Keratinocyte (primary cell): Measurements from ENCODE around the gene RHOB.
"Not testable (repeated sequence)": the region's sequence is repeated elsewhere in the genome, so short reads cannot be mapped to it uniquely, and the experiment has no call there.

Source experiments
- EZH2 ChIP-seq: IDR thresholded peaks from one replicate; pipeline ENCODE4 v1.6.1; 2012; ENCODE audit warnings: inconsistent platforms, mild to moderate bottlenecking, low read length, moderate library complexity
- TF ChIP-seq, protein P1 (sequence below), 3 experiments: IDR thresholded peaks in 1 of 3; conservative IDR thresholded peaks in 1 of 3; optimal IDR thresholded peaks in 1 of 3; 2 replicates in 2 of 3; 3 replicates in 1 of 3; pipeline versions ENCODE3 to v1.5.1; 2011; ENCODE audit warnings: low read length in 3 of 3, mild to moderate bottlenecking in 3 of 3, moderate library complexity in 2 of 3, control low read depth in 1 of 3, inconsistent platforms in 1 of 3; ENCODE audit not compliant: insufficient read depth in 2 of 3; ENCODE audit errors: extremely low read depth in 1 of 3

- TF ChIP-seq, protein P1, sequence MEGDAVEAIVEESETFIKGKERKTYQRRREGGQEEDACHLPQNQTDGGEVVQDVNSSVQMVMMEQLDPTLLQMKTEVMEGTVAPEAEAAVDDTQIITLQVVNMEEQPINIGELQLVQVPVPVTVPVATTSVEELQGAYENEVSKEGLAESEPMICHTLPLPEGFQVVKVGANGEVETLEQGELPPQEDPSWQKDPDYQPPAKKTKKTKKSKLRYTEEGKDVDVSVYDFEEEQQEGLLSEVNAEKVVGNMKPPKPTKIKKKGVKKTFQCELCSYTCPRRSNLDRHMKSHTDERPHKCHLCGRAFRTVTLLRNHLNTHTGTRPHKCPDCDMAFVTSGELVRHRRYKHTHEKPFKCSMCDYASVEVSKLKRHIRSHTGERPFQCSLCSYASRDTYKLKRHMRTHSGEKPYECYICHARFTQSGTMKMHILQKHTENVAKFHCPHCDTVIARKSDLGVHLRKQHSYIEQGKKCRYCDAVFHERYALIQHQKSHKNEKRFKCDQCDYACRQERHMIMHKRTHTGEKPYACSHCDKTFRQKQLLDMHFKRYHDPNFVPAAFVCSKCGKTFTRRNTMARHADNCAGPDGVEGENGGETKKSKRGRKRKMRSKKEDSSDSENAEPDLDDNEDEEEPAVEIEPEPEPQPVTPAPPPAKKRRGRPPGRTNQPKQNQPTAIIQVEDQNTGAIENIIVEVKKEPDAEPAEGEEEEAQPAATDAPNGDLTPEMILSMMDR (optimal IDR thresholded peaks at IDR 0.05 in 1 of 3, IDR thresholded peaks at IDR 0.05 in 1 of 3, conservative IDR thresholded peaks at IDR 0.05 in 1 of 3; ENCODE audit: extremely low read depth in 1 of 3, insufficient read depth in 2 of 3, low read length in 3 of 3), result not testable (repeated sequence)
- TF ChIP-seq EZH2, result not testable (repeated sequence)
Observed at GRCh38 chr2:20458737-20459484, 12.0 kb downstream of the RHOB start.
